HG03108 (cell line): ENCODE measurements around the gene RDH8.

Experiments
- ATAC-seq: cut with Tn5 transposase; IDR thresholded peaks from one replicate; pipeline ENCODE4 v1.9.1; 2021; ENCODE audit warnings: moderate library complexity; ENCODE audit not compliant: unreplicated experiment

RDH8 gene

GRCh38 chr19:10013316-10013715 lies at the start of gene RDH8:
RDH8 (plus strand) TSS chr19:10013483; CDS start chr19:10013498, 15 bp downstream.
- no peak for ATAC-seq

GRCh38 chr19:9966024-9966423 lies 47.3 kb upstream of the RDH8 start:
- no peak for ATAC-seq

GRCh38 chr19:9966448-9966847 lies 46.8 kb upstream of the RDH8 start:
- ATAC-seq, result no peak

GRCh38 chr19:9967326-9967725 lies 46.0 kb upstream of the RDH8 start:
- ATAC-seq, result no peak

- ATAC-seq, result no peak
These were observed 44.2 kb upstream of the RDH8 start for GRCh38 chr19:9968820-9969687.

- no peak for ATAC-seq
These were observed 43.7 kb upstream of the RDH8 start for GRCh38 chr19:9969688-9969975.

GRCh38 chr19:9970481-9970880 lies 42.8 kb upstream of the RDH8 start:
- no peak for ATAC-seq

- no peak for ATAC-seq
These were observed 42.0 kb upstream of the RDH8 start for GRCh38 chr19:9971166-9971897.

GRCh38 chr19:9972103-9972502 lies 41.2 kb upstream of the RDH8 start:
- ATAC-seq, result no peak

GRCh38 chr19:9981406-9982260 lies 31.6 kb upstream of the RDH8 start:
- no peak for ATAC-seq

- no peak for ATAC-seq
These were observed 26.4 kb upstream of the RDH8 start for GRCh38 chr19:9986787-9987281.

GRCh38 chr19:9989504-9989903 lies 23.8 kb upstream of the RDH8 start:
- ATAC-seq, result no peak

GRCh38 chr19:9991425-9992191 lies 21.7 kb upstream of the RDH8 start:
- no peak for ATAC-seq

GRCh38 chr19:9995084-9995483 lies 18.2 kb upstream of the RDH8 start:
- ATAC-seq, result no peak

GRCh38 chr19:9995999-9996398 lies 17.3 kb upstream of the RDH8 start:
- no peak for ATAC-seq

- ATAC-seq, result no peak
These were observed 16.7 kb upstream of the RDH8 start for GRCh38 chr19:9996541-9996940.

- ATAC-seq, result no peak
These were observed 13.0 kb upstream of the RDH8 start for GRCh38 chr19:10000171-10000826.

GRCh38 chr19:10001899-10002298 lies 11.4 kb upstream of the RDH8 start:
- no peak for ATAC-seq

GRCh38 chr19:10003271-10003670 lies 10.0 kb upstream of the RDH8 start:
- ATAC-seq, result no peak

GRCh38 chr19:10004617-10005016 lies 8.7 kb upstream of the RDH8 start:
- ATAC-seq, result no peak
